ENCODE data around the gene KAT6B. TPM values are rescaled to one million over a fixed set of nuclear protein-coding genes. Genes with fewer than 3 reads are reported as not detected.

KAT6B gene
- total RNA-seq, 2 experiments from 2014 or later: 70.3 to 74.2 TPM

- no peak overlapping the region for H3K27ac Mint-ChIP-seq
- intact Hi-C loops (cut with DNase I, micrococcal nuclease): no loop called here
- CTCF ChIA-PET: interaction anchor here (0.6 kb wide), 1 partner anchor 121 kb away, joined by 3 read pairs; no protein-coding TSS in a partner anchor
Observed at GRCh38 chr10:74932648-74933047, 106.2 kb downstream of the KAT6B start.

GRCh38 chr10:74934100-74934812, 107.9 kb downstream of the KAT6B start:
- no peaks in the 10 kb centered on the region for H3K9me3 ChIP-seq (ENCODE audit: control insufficient read depth in 1 of 2, insufficient read depth in 1 of 2, low read length in 2 of 2)
- intact Hi-C loops (cut with DNase I, micrococcal nuclease): no loop called here
- H3K4me1 ChIP-seq (ENCODE audit: insufficient read depth, low read length): no peaks in the 10 kb centered on the region
- Mint-ChIP-seq H3K4me3 (no peak overlapping the region), H3K4me1 (ENCODE audit: low read depth) (peaks cover 69% of the 10 kb centered on the region), H3K27ac (no peak overlapping the region), H3K9me3 (no peaks in the 10 kb centered on the region), H3K27me3 (no peaks in the 10 kb centered on the region), H3K36me3 (ENCODE audit: low read depth) (peaks cover 15% of the 10 kb centered on the region)
- H3K36me3 ChIP-seq (ENCODE audit: insufficient read depth, low read length): no peaks in the 10 kb centered on the region
- H3K4me3 ChIP-seq (ENCODE audit: low read length): no peak overlapping the region
- ATAC-seq (ENCODE audit: poor library complexity) (no peak), DNase-seq (no peak)
- ChIA-PET CTCF (no interaction called here), POLR2A (no interaction called here)
- no peaks in the 10 kb centered on the region for H3K27me3 ChIP-seq (ENCODE audit: control insufficient read depth in 1 of 2, insufficient read depth in 2 of 2, low read length in 2 of 2)
- no peak for TF ChIP-seq CTCF (IDR thresholded peaks at IDR 0.05)
- no peak overlapping the region for H3K27ac ChIP-seq (ENCODE audit: low read depth in 1 of 2, low read length in 2 of 2)

More at GRCh38 chr10:74932648-74933047, 106.2 kb downstream of the KAT6B start:
- Mint-ChIP-seq H3K36me3 (ENCODE audit: low read depth) (peaks cover 15% of the 10 kb centered on the region), H3K27me3 (no peaks in the 10 kb centered on the region), H3K4me1 (ENCODE audit: low read depth) (peaks cover 66% of the 10 kb centered on the region), H3K9me3 (no peaks in the 10 kb centered on the region), H3K4me3 (no peak overlapping the region)
- H3K4me1 ChIP-seq (ENCODE audit: insufficient read depth, low read length): no peaks in the 10 kb centered on the region
- POLR2A ChIA-PET: no interaction called here
- H3K27me3 ChIP-seq (ENCODE audit: control insufficient read depth in 1 of 2, insufficient read depth in 2 of 2, low read length in 2 of 2): no peaks in the 10 kb centered on the region
- no peaks in the 10 kb centered on the region for H3K36me3 ChIP-seq (ENCODE audit: insufficient read depth, low read length)
- no peaks in the 10 kb centered on the region for H3K9me3 ChIP-seq (ENCODE audit: control insufficient read depth in 1 of 2, insufficient read depth in 1 of 2, low read length in 2 of 2)
- no peak for ATAC-seq (ENCODE audit: poor library complexity)
- no peak for TF ChIP-seq CTCF (IDR thresholded peaks at IDR 0.05)
- H3K27ac ChIP-seq (ENCODE audit: low read depth in 1 of 2, low read length in 2 of 2): no peak overlapping the region
- DNase-seq: no peak
- H3K4me3 ChIP-seq (ENCODE audit: low read length): no peak overlapping the region

- Histone ChIP-seq H3K9me3 (ENCODE audit: control insufficient read depth in 1 of 2, insufficient read depth in 1 of 2, low read length in 2 of 2) (no peaks in the 10 kb centered on the region), H3K27ac (ENCODE audit: low read depth in 1 of 2, low read length in 2 of 2) (no peak overlapping the region), H3K27me3 (ENCODE audit: control insufficient read depth in 1 of 2, insufficient read depth in 2 of 2, low read length in 2 of 2) (no peaks in the 10 kb centered on the region), H3K4me3 (ENCODE audit: low read length) (no peak overlapping the region), H3K36me3 (ENCODE audit: insufficient read depth, low read length) (no peaks in the 10 kb centered on the region), H3K4me1 (ENCODE audit: insufficient read depth, low read length) (no peaks in the 10 kb centered on the region)
- ChIA-PET POLR2A (no interaction called here), CTCF (no interaction called here)
- Mint-ChIP-seq H3K27ac (no peak overlapping the region), H3K36me3 (ENCODE audit: low read depth) (peaks cover 14% of the 10 kb centered on the region), H3K4me1 (ENCODE audit: low read depth) (peaks cover 69% of the 10 kb centered on the region), H3K4me3 (no peak overlapping the region), H3K27me3 (no peaks in the 10 kb centered on the region), H3K9me3 (no peaks in the 10 kb centered on the region)
- intact Hi-C loops (cut with DNase I, micrococcal nuclease): no loop called here
- DNase-seq: no peak
- ATAC-seq (ENCODE audit: poor library complexity): no peak
- no peak for TF ChIP-seq CTCF (IDR thresholded peaks at IDR 0.05)
Observed at GRCh38 chr10:74936577-74937265, 110.3 kb downstream of the KAT6B start.

Measured in CD4-positive, alpha-beta T cell (primary cell).